ENCODE measurements around the gene TNFSF13B.
"Not testable (repeated sequence)": the region's sequence is repeated elsewhere in the genome, so short reads cannot be mapped to it uniquely, and the experiment has no call there.

TNFSF13B gene

DNA sequence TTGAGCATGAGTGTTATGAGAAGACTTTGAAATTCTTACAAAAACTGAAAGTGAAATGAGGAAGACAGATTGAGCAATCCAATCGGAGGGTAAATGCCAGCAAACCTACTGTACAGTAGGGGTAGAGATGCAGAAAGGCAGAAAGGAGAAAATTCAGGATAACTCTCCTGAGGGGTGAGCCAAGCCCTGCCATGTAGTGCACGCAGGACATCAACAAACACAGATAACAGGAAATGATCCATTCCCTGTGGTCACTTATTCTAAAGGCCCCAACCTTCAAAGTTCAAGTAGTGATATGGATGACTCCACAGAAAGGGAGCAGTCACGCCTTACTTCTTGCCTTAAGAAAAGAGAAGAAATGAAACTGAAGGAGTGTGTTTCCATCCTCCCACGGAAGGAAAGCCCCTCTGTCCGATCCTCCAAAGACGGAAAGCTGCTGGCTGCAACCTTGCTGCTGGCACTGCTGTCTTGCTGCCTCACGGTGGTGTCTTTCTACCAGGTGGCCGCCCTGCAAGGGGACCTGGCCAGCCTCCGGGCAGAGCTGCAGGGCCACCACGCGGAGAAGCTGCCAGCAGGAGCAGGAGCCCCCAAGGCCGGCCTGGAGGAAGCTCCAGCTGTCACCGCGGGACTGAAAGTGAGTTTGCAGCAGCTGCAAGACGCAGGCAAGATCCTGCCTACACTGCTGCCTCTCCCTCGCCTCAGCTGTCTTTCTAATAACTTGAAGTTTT lies at the start of gene TNFSF13B:
Gene TNFSF13B, plus strand, starts transcription at position 118 of the 728 bp plus-strand sequence. Its CDS starts 178 bp downstream, at position 296.
- DNase-seq: peak; percentile 0

DNA sequence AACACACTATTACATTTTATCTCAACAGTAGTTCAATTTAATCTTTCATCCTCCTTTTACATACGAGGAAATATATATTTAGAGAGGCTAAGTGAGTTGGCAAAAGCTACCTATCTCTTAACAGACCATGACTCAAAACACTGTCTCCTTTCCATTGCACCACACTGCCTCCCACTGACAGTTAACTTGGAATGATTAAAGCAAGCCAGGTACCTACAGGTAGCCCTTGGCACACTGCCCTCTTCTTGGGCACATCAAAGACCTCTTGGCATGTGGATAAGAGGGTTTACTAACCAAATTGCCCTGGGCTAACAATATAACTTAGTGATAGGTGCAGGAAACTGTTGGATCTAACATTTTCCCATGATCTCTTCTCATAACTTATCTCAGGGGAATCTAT lies 49.5 kb upstream of the TNFSF13B start:
- DNase-seq: no peak

DNA sequence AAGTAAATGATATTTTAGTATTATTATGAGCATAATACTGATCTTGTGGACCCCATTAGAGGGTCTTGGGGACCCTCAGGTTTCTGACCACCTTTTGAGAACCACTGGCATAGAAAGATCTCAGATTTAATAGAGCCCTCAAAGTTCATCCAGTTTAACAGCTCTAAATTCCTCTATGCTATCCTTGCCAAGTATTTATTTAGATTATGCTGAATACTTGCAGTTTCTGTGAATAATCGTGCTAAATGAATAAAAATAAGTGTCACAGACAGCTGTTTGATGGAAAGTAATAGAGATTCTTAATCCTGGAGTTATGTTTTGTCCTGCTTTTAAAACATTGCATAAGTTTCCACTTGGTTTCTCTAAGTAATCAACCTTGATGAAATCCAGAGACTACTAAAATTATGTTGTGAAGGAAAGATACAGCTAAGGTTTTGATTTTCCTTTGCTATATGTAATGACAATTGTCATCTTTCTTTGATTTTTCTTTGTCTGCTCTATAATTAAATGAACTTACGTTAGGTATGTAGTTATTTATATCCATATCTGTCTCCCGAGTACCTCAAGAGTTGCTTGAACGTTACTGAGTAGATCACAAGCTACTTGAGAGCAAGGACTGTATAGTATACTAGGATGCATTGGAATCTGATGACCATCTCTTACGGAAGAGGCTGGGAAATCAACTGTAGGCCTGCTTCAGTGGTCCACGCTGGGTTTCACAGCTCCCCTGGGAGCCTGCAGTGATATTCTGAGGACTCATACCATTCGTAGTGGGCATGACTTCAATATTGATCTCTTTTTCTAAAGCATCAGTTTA lies 45.6 kb upstream of the TNFSF13B start:
- no peak for DNase-seq

DNA sequence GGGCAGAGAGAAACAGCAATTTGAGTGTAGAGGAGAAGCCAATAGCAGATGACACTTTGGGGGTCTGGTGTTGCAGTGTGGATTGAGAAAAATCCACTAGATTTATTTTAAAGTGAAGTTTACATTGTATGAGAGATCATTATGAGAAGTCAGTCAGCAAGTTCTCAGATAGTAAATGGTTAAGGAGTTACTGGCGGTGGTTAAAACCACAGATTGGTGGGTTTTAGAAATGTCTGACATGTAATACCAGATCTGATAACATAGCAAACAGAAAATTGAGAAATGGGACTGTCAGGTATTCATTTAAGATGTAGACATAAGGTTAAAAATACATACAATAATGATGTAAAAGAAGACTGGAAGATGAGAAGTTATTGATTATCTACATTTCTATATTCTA lies 44.1 kb upstream of the TNFSF13B start:
- no peak for DNase-seq

DNA sequence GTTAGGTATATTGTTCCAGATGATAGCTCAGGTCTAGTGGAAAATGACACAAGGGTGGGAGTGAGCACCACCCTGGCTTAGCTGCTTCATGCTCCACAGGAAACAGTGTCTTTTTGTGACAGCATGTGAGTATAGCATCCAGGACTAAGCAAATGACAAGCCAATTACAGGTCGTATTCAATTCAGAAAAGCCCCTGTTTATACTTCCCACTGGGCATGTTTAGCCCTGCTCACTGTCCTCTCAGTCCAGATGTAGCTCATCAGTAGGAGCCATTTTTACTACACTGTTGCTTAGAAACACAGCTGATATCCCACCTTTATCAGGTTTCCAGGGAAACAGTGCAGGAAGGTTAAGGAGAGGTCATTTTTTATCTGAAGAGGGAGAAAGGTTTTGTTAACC lies 43.3 kb upstream of the TNFSF13B start:
- peak; percentile 28 for DNase-seq

GRCh38 chr13:108227651-108228272 lies 41.8 kb upstream of the TNFSF13B start:
- DNase-seq: peak; percentile 14

DNA sequence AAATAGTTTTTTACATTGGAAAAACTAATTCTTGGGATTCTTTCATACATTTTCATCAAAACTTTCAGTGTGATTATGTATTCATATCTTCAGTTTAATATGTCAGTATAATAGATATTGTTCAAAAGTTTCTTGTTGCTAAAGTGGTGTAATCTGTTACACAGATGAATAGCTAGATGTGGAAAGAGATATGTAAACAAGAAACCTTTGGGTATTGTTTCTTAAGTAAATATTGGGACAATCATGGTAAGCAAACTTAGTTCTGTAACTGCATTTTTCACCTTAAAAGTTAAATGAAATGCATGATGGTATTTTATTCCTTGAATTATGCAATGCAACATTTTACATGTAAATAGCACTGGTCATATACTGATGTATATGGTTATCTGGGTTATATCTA lies 39.1 kb upstream of the TNFSF13B start:
- DNase-seq: no peak

DNA sequence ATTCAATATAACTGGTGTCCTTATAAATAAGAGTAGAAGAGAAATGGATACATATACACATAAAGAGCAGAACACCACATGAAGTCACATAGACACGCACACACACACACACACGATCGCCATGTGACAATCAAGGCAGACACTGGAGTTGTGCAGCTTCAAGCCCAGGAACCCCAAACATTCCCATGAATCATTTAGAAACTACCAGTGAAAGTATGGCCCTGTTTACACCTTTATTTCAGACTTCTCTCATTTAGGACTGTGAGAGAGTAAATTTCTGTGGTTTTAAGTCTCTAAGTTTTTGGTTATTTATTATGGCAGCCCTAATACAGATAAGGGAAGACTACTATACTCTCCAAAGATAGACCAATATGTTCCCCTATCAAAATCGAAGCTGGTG lies 20.4 kb upstream of the TNFSF13B start:
- no peak for DNase-seq

GRCh38 chr13:108257248-108257647 lies 12.3 kb upstream of the TNFSF13B start:
- no peak for DNase-seq

GRCh38 chr13:108263621-108264355 lies 5.7 kb upstream of the TNFSF13B start:
- DNase-seq: no peak

DNA sequence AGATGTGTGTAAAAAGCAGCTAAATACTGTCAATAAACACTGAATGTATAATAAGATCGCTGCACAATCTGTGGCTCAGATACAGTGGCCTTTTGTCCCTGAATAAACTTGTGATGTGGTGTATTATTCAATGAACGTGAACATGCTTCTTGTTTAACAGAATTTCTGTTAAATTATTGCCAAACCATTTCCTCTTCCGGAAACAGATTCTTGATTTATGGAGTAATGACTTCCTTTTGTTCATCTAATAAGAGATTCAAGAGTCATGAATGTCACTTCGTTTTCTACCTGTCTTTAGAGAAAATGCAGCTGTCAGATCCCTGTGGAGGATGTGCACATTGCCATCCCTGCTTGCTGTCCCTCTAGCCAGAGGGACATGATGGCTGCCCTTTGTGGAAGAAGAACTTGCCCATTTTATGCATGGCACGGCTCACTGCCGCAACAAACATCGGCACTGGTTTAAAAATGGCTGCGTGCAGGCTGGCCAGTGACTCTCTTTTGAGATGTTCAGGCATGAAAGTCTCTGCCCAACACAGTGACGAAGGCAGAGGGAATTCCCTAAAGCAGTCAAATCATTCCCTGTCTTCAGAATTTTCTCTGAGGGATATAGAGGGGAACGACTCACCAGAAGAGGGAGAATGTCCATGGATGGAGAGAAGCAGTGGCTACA lies 3.1 kb upstream of the TNFSF13B start:
- peak; percentile 6 for DNase-seq

GRCh38 chr13:108267347-108267746 lies 2.2 kb upstream of the TNFSF13B start:
- DNase-seq: no peak

DNA sequence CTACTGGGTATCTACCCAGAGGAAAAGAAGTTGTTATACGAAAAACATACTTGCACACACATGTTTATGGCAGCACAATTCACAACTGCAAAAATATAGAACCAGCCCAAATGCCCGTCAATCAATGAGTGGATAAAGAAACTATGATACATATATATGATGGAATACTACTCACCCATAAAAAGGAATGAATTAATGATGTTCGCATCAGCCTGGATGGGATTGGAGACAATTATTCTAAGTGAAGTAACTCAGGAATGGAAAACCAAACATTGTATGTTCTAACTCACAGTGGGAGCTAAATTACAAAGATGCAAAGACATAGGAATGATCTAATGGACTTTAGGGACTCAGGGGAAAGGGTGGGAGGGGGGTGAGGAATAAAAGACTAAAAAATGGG lies 1.7 kb upstream of the TNFSF13B start:
- not testable (repeated sequence) for DNase-seq

GRCh38 chr13:108268466-108269112 lies 929 bp upstream of the TNFSF13B start:
- no peak for DNase-seq

DNA sequence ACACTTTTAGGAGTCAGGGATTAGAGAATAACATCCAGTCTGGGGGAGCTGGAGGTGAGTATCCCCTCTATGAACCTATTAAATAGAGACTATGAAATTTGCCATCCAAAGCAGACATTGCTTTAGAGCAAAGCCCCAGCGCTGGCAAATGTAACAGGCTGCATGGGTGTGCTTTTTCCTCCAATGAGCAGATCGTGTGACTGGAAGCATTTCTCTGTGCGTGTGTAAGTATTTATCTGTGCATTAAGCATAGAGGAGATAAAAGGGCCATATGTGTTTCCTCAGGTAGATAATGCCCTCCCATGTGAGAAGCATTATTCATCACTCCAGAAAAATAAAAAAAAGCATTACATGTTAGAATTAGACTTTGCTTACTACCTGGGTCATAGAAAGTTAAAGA lies 924 bp downstream of the TNFSF13B start:
- no peak for DNase-seq

DNA sequence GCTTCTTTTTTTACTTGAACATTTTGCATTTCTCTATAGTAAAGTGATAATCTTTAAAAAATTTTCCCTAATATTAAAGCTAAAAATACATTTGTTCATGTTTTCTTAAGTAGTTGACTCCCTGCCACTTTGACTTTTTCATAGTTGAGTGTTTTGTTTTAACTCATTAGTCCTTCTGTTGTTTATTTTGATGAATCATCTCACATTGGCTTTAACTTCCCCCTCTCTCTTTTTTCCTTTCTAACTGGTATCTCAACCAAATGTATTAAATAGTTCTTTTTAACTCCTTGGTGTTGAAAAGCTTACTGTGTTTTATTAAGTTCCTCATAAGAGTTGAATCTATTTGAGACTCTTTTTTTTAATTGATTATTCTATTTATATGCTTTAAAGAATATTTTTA lies 2.8 kb downstream of the TNFSF13B start:
- no peak for DNase-seq

- no peak for DNase-seq
Measured at GRCh38 chr13:108273429-108274118, 4.1 kb downstream of the TNFSF13B start.

- DNase-seq: no peak
Measured at GRCh38 chr13:108274718-108275117, 5.2 kb downstream of the TNFSF13B start.

DNA sequence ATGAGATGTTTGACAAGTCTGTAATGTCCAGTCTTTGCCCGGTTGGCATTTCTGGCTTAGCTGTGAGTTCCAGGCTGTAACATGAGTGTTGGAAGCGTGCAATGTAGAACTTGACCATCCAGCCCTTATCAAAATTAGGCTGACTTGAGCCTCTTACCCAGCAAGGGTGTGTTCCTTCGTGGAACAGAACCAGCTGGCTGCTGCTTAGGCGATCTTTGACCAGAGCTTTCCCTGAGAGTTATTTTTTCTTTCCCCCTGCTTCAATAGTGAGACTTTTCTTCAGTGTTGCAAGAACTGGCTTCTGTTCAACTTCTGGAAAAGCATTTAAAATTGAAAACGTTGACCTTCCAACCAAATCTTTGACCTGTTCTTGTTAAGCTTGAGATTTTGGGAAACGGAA lies 6.5 kb downstream of the TNFSF13B start:
- no peak for DNase-seq

GRCh38 chr13:108278466-108278865 lies 8.9 kb downstream of the TNFSF13B start:
- DNase-seq: no peak

DNA sequence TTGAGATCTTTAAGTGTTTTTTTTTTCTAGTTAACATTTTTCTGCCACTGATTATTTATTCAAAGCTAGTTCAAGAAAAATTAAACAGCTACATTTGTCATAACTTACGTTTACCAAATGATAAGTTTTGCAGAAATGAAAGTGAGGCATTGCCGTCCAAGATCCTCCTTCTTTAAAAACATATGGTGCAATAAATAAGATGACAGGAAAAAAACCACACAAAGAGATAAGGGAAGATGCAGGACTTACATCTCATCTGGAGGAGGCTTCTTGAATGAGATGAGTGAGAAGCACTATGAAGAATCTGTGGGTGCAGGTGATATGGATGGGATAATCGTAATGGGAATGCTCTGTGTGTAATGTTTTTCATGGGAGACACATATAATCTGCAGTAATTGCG lies 12.4 kb downstream of the TNFSF13B start:
- no peak for DNase-seq

Measured in NCI-H2227 treated with DMSO at 0.1 percent for 48 hours (cell line).